ENCODE data around the gene LMBRD2. TPM values are rescaled to one million over a fixed set of nuclear protein-coding genes. Genes with fewer than 3 reads are reported as not detected.

The LMBRD2 gene
- total RNA-seq, 3 donors from 2014 or later (not counting 1 experiment from before 2014, with no cell fraction given), result 6.9 to 9.8 (median 9.6) TPM

GRCh38 chr5:36177715-36178523 is 26.2 kb upstream of the LMBRD2 start:
- 96% methylated on average over 2 of the region's 2 CpGs for WGBS (ENCODE audit: insufficient coverage)
- Mint-ChIP-seq H3K27ac (no peak overlapping the region), H3K36me3 (peaks cover 38% of the 10 kb centered on the region), H3K9me3 (no peaks in the 10 kb centered on the region), H3K4me3 (no peak overlapping the region), H3K4me1 (no peaks in the 10 kb centered on the region), H3K27me3 (ENCODE audit: low read depth in 2 of 2) (no peaks in the 10 kb centered on the region)
- H3K27ac ChIP-seq (ENCODE audit: low read length), result no peak overlapping the region
- TF ChIP-seq CTCF (IDR thresholded peaks at IDR 0.05), result peak; percentile 9
- H3K36me3 ChIP-seq (ENCODE audit: control insufficient read depth, insufficient read depth, low read length), result peaks cover 73% of the 10 kb centered on the region
- H3K9me3 ChIP-seq (ENCODE audit: control insufficient read depth, insufficient read depth, low read length), result no peaks in the 10 kb centered on the region
- no peaks in the 10 kb centered on the region for H3K4me1 ChIP-seq (ENCODE audit: control insufficient read depth, insufficient read depth, low read length)
- H3K27me3 ChIP-seq (ENCODE audit: control insufficient read depth, insufficient read depth, low read length), result no peaks in the 10 kb centered on the region
- intact Hi-C loops (cut with micrococcal nuclease), result no loop called here
- DNase-seq (no peak), ATAC-seq (no peak)
- no peak overlapping the region for H3K4me3 ChIP-seq (ENCODE audit: low read length)

- H3K9me3 ChIP-seq (ENCODE audit: control insufficient read depth, insufficient read depth, low read length), result no peaks in the 10 kb centered on the region
- H3K27ac ChIP-seq (ENCODE audit: low read length), result no peak overlapping the region
- no peaks in the 10 kb centered on the region for H3K4me1 ChIP-seq (ENCODE audit: control insufficient read depth, insufficient read depth, low read length)
- no peak for TF ChIP-seq CTCF (IDR thresholded peaks at IDR 0.05)
- H3K4me3 Mint-ChIP-seq, result no peak overlapping the region
- no peak overlapping the region for H3K27ac Mint-ChIP-seq
- ATAC-seq (no peak), DNase-seq (no peak)
- H3K4me3 ChIP-seq (ENCODE audit: low read length), result no peak overlapping the region
- H3K4me1 Mint-ChIP-seq, result no peaks in the 10 kb centered on the region
- intact Hi-C loops (cut with micrococcal nuclease), result no loop called here
- no peaks in the 10 kb centered on the region for H3K27me3 Mint-ChIP-seq (ENCODE audit: low read depth in 2 of 2)
- H3K27me3 ChIP-seq (ENCODE audit: control insufficient read depth, insufficient read depth, low read length), result no peaks in the 10 kb centered on the region
- H3K36me3 ChIP-seq (ENCODE audit: control insufficient read depth, insufficient read depth, low read length), result peaks cover 75% of the 10 kb centered on the region
- H3K36me3 Mint-ChIP-seq, result peaks cover 38% of the 10 kb centered on the region
- WGBS (ENCODE audit: insufficient coverage), result no CpG with 5 or more reads among the region's 2 CpGs
- H3K9me3 Mint-ChIP-seq, result no peaks in the 10 kb centered on the region
Measured at GRCh38 chr5:36177154-36177553, 25.5 kb upstream of the LMBRD2 start.

- DNase-seq, result no peak
- Mint-ChIP-seq H3K4me3 (no peak overlapping the region), H3K9me3 (no peaks in the 10 kb centered on the region), H3K4me1 (no peaks in the 10 kb centered on the region), H3K36me3 (peaks cover 40% of the 10 kb centered on the region), H3K27ac (no peak overlapping the region), H3K27me3 (ENCODE audit: low read depth in 2 of 2) (no peaks in the 10 kb centered on the region)
- 99% methylated on average over 4 of the region's 5 CpGs for WGBS (ENCODE audit: insufficient coverage)
- Histone ChIP-seq H3K9me3 (ENCODE audit: control insufficient read depth, insufficient read depth, low read length) (no peaks in the 10 kb centered on the region), H3K27me3 (ENCODE audit: control insufficient read depth, insufficient read depth, low read length) (no peaks in the 10 kb centered on the region), H3K4me1 (ENCODE audit: control insufficient read depth, insufficient read depth, low read length) (no peaks in the 10 kb centered on the region), H3K4me3 (ENCODE audit: low read length) (no peak overlapping the region), H3K27ac (ENCODE audit: low read length) (no peak overlapping the region), H3K36me3 (ENCODE audit: control insufficient read depth, insufficient read depth, low read length) (peaks cover 77% of the 10 kb centered on the region)
- ATAC-seq, result no peak
- intact Hi-C loops (cut with micrococcal nuclease), result no loop called here
- no peak for TF ChIP-seq CTCF (IDR thresholded peaks at IDR 0.05)
Measured at GRCh38 chr5:36175043-36175442, 23.4 kb upstream of the LMBRD2 start.

GRCh38 chr5:36174119-36174518 is 22.4 kb upstream of the LMBRD2 start:
- H3K36me3 ChIP-seq (ENCODE audit: control insufficient read depth, insufficient read depth, low read length), result peaks cover 73% of the 10 kb centered on the region
- H3K4me3 ChIP-seq (ENCODE audit: low read length), result no peak overlapping the region
- Mint-ChIP-seq H3K4me3 (no peak overlapping the region), H3K36me3 (peaks cover 33% of the 10 kb centered on the region), H3K27ac (no peak overlapping the region), H3K4me1 (no peaks in the 10 kb centered on the region), H3K27me3 (ENCODE audit: low read depth in 2 of 2) (no peaks in the 10 kb centered on the region), H3K9me3 (no peaks in the 10 kb centered on the region)
- no peaks in the 10 kb centered on the region for H3K9me3 ChIP-seq (ENCODE audit: control insufficient read depth, insufficient read depth, low read length)
- no peak for ATAC-seq
- DNase-seq, result no peak
- H3K4me1 ChIP-seq (ENCODE audit: control insufficient read depth, insufficient read depth, low read length), result no peaks in the 10 kb centered on the region
- intact Hi-C loops (cut with micrococcal nuclease), result no loop called here
- 100% methylated on average over 2 of the region's 3 CpGs for WGBS (ENCODE audit: insufficient coverage)
- TF ChIP-seq CTCF (IDR thresholded peaks at IDR 0.05), result no peak
- no peaks in the 10 kb centered on the region for H3K27me3 ChIP-seq (ENCODE audit: control insufficient read depth, insufficient read depth, low read length)
- no peak overlapping the region for H3K27ac ChIP-seq (ENCODE audit: low read length)
